HCT116 (cell line): ENCODE data around the gene ATAD2B. TPM values are rescaled to one million over a fixed set of nuclear protein-coding genes. Genes with fewer than 3 reads are reported as not detected.

Experiments
- ATAC-seq: fragments of 200-7000 bp; cut with Tn5 transposase; 2 replicates; pipeline ENCODE4 v1.9.1; 2020; ENCODE audit warnings: mild to moderate bottlenecking, moderate library complexity
- BruUV-seq: library from RNA; stranded (reverse); fragments of 400-500 nt; replicated peaks from 2 replicates; lab custom pipeline; 2021; lab: Mats Ljungman, UMichigan
- CTCF ChIA-PET: fragments of 300-600 bp; sonication (Branson Sonifier 250); formaldehyde crosslinking; loops from one replicate; lab custom pipeline; 2021; ENCODE audit warnings: antibody characterized with exemption; lab: Charles Lee
- POLR2A ChIA-PET: fragments of 300-600, 350-600 bp; sonication (Branson Sonifier 250); formaldehyde crosslinking; loops from one replicate; lab custom pipeline; 2021; ENCODE audit warnings: antibody characterized with exemption; lab: Charles Lee
- RAD21 ChIA-PET, 2 experiments: fragments of 300-600 bp; sonication (Branson Sonifier 250); formaldehyde crosslinking; loops; one replicate each; lab custom pipeline; 2023; ENCODE audit warnings: low total read pairs in 2 of 2; ENCODE audit not compliant: uncharacterized antibody in 2 of 2, unreplicated experiment in 2 of 2, low non-redundant PET in 1 of 2; lab: Charles Lee
- DNase-seq: peaks from one replicate; pipeline ENCODE4 v3.0.0-alpha.2; 2010; ENCODE audit warnings: low read depth, low spot score
- H2AFZ ChIP-seq: fragments of 200-600 bp; shearing (Covaris generic), sonication (generic); 2 replicates; pipeline ENCODE4 v1.6.1; 2017; ENCODE audit warnings: low read depth, mixed run types, mixed read lengths, antibody characterized with exemption, low read length; ENCODE audit not compliant: poor library complexity, severe bottlenecking
- H3K27ac ChIP-seq: 2 replicates; pipeline ENCODE4 v1.5.1; 2012; ENCODE audit warnings: low read depth, low read length
- H3K27me3 ChIP-seq: fragments of 200-600 bp; sonication (generic); 2 replicates; pipeline ENCODE4 v1.6.1; 2016; ENCODE audit warnings: mixed run types, low read length, mixed read lengths; ENCODE audit not compliant: insufficient read depth
- H3K36me3 ChIP-seq, 2 experiments: fragments of 200-500 bp in 1 of 2; fragments of 200-600 bp in 1 of 2; sonication (Bioruptor generic) in 1 of 2; sonication (generic) in 1 of 2; 2 replicates each; pipeline versions ENCODE4 v1.5.1 to v1.6.1; 2014 to 2016; ENCODE audit warnings: low read length in 2 of 2, inconsistent platforms in 1 of 2, mixed read lengths in 1 of 2, mixed run types in 1 of 2; ENCODE audit not compliant: insufficient read depth in 2 of 2, control insufficient read depth in 1 of 2
- H3K4me1 ChIP-seq, 2 experiments: fragments of 200-600 bp in 1 of 2; sonication (generic) in 1 of 2; 2 replicates each; pipeline versions ENCODE4 v1.5.1 to v1.6.1; 2012 to 2017; ENCODE audit warnings: low read length in 2 of 2, inconsistent platforms in 1 of 2, mild to moderate bottlenecking in 1 of 2, mixed read lengths in 1 of 2, mixed run types in 1 of 2, moderate library complexity in 1 of 2; ENCODE audit not compliant: insufficient read depth in 2 of 2, control insufficient read depth in 1 of 2
- H3K4me2 ChIP-seq: fragments of 200-600 bp; sonication (generic); 2 replicates; pipeline ENCODE4 v1.6.1; 2017; ENCODE audit warnings: mixed run types, low read length, mixed read lengths
- H3K4me3 ChIP-seq, 2 experiments: fragments of 200-600 bp in 1 of 2; sonication (generic) in 1 of 2; replicated peaks in 1 of 2; 2 replicates each; pipeline ENCODE4 v1.5.1; 2011 to 2016; ENCODE audit warnings: low read length in 2 of 2, control low read depth in 1 of 2, low read depth in 1 of 2, mild to moderate bottlenecking in 1 of 2, mixed read lengths in 1 of 2, mixed run types in 1 of 2
- H3K79me2 ChIP-seq: fragments of 200-600 bp; sonication (generic); 2 replicates; pipeline ENCODE4 v1.6.1; 2017; ENCODE audit warnings: mild to moderate bottlenecking, mixed run types, low read length, moderate library complexity, mixed read lengths; ENCODE audit not compliant: insufficient read depth
- H3K9ac ChIP-seq: fragments of 200-600 bp; sonication (generic); 2 replicates; pipeline ENCODE4 v1.6.1; 2016; ENCODE audit warnings: low read length, mixed read lengths
- H3K9me2 ChIP-seq: fragments of 200-600 bp; sonication (generic), shearing (Covaris generic); 2 replicates; pipeline ENCODE4 v1.6.1; 2017; ENCODE audit warnings: mixed run types, mild to moderate bottlenecking, moderate library complexity; ENCODE audit not compliant: insufficient read depth
- H3K9me3 ChIP-seq, 2 experiments: fragments of 200-500 bp in 1 of 2; fragments of 200-600 bp in 1 of 2; sonication (Bioruptor generic) in 1 of 2; sonication (generic) in 1 of 2; 2 replicates each; pipeline ENCODE4 v1.6.1; 2014 to 2017; ENCODE audit warnings: low read length in 2 of 2, mixed read lengths in 2 of 2, inconsistent platforms in 1 of 2, low read depth in 1 of 2, mild to moderate bottlenecking in 1 of 2, mixed run types in 1 of 2, moderate library complexity in 1 of 2; ENCODE audit not compliant: control insufficient read depth in 1 of 2, insufficient read depth in 1 of 2
- H4K20me1 ChIP-seq: fragments of 200-600 bp; sonication (generic), shearing (Covaris generic); 2 replicates; pipeline ENCODE4 v1.6.1; 2017; ENCODE audit warnings: mixed run types, mild to moderate bottlenecking, moderate library complexity; ENCODE audit not compliant: insufficient read depth
- CBX3 ChIP-seq: IDR thresholded peaks from 2 replicates; pipeline ENCODE4 v1.6.1; 2012; ENCODE audit warnings: low read depth
- CEBPB ChIP-seq: IDR thresholded peaks from 2 replicates; pipeline ENCODE4 v1.6.1; 2012; ENCODE audit warnings: low read depth
- EZH2 ChIP-seq: fragments of 200-600 bp; sonication (generic); IDR thresholded peaks from 2 replicates; pipeline ENCODE4 v1.6.1; 2017; ENCODE audit warnings: antibody characterized with exemption, mixed run types
- EZH2phosphoT487 ChIP-seq: fragments of 200-600 bp; IDR thresholded peaks from 2 replicates; pipeline ENCODE4 v1.6.1; 2018; ENCODE audit warnings: antibody characterized with exemption, borderline replicate concordance
- RAD21 ChIP-seq: IDR thresholded peaks from 2 replicates; pipeline ENCODE4 v1.6.1; 2012; ENCODE audit warnings: low read depth, mild to moderate bottlenecking
- YY1 ChIP-seq: IDR thresholded peaks from 2 replicates; pipeline ENCODE4 v1.6.1; 2011; ENCODE audit warnings: low read length, low read depth, moderate library complexity, mild to moderate bottlenecking; ENCODE audit not compliant: insufficient replicate concordance; ENCODE audit errors: extremely low read depth
- ZFX ChIP-seq: fragments of 450-650 bp; IDR thresholded peaks from 2 replicates; pipeline ENCODE4 v1.6.1; 2017
- ZNF274 ChIP-seq: fragments of 200-500 bp; sonication (Bioruptor generic); IDR thresholded peaks from 2 replicates; pipeline ENCODE4 v1.6.1; 2014; ENCODE audit warnings: mild to moderate bottlenecking, low read depth, low read length, inconsistent platforms
- intact Hi-C: fragments of 100-400 bp; cut with micrococcal nuclease; formaldehyde crosslinking; loops from 2 replicates; pipeline ENCODE4 v1.10.0; 2022
- total RNA-seq: library from RNA; stranded (reverse); gene quantifications from one replicate; pipeline ENCODE4 v1.2.1, GENCODE V29; 2021; ENCODE audit not compliant: unreplicated experiment
- TF ChIP-seq, protein P1 (sequence below), 3 experiments: fragments of 200-600 bp in 1 of 3; sonication (generic) in 1 of 3; IDR thresholded peaks in 2 of 3; conservative IDR thresholded peaks in 1 of 3; 2 replicates each; pipeline ENCODE4 v1.5.1; 2012 to 2017; ENCODE audit warnings: low read depth in 2 of 3, low read length in 2 of 3, antibody characterized with exemption in 1 of 3, borderline replicate concordance in 1 of 3, control low read depth in 1 of 3, mild to moderate bottlenecking in 1 of 3, mixed read lengths in 1 of 3, mixed run types in 1 of 3, moderate library complexity in 1 of 3; ENCODE audit not compliant: insufficient read depth in 1 of 3
- TF ChIP-seq, protein P2 (sequence below): IDR thresholded peaks from 2 replicates; pipeline ENCODE4 v1.6.1; 2012
- TF ChIP-seq, protein P3 (sequence below): IDR thresholded peaks from 2 replicates; pipeline ENCODE4 v1.6.1; 2012; ENCODE audit warnings: low read depth
- TF ChIP-seq, protein P4 (sequence below): IDR thresholded peaks from 2 replicates; pipeline ENCODE4 v1.6.1; 2011; ENCODE audit warnings: mild to moderate bottlenecking, low read length, moderate library complexity; ENCODE audit not compliant: insufficient replicate concordance; ENCODE audit errors: extremely low read depth

ATAD2B gene
- total RNA-seq, 1 experiment from 2014 or later: 9.6 TPM

DNA sequence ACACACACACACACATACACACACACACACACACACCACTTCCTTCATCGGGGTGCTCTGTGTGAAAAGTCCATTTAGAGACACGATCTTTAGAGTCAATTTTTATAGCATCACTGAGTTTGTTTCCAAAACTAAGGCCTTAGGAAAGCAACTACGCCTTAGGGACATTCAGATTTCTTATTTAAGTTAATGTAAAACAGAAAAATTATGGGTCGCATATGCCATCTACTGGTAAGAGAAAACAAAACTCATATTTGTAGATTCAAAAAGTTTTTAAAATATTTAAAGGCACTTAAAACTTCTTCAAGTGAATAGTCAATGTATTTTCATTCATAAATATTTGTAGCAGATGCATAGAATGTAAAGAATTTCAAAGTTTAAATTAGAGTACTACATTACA is 166.2 kb downstream of the ATAD2B start:
- no peak for ATAC-seq
- no peaks in the 10 kb centered on the region for H3K79me2 ChIP-seq

More for the DNA sequence above, 166.2 kb downstream of the ATAD2B start:
- ChIA-PET CTCF (no interaction called here), RAD21 (interaction anchor here in 1 of 2 experiments (0.7 kb wide), 1 partner anchor 252 kb away, joined by 3 read pairs; no protein-coding TSS in a partner anchor), POLR2A (no interaction called here)
- H3K4me2 ChIP-seq: no peak overlapping the region
- no peak overlapping the region for H3K4me3 ChIP-seq
- H3K9ac ChIP-seq: no peak overlapping the region
- H4K20me1 ChIP-seq: no peaks in the 10 kb centered on the region
- no peaks in the 10 kb centered on the region for H3K27me3 ChIP-seq
- H3K27ac ChIP-seq: no peak overlapping the region
- TF ChIP-seq ZNF274: no peak
- no peak for TF ChIP-seq CEBPB
- TF ChIP-seq, protein P1, sequence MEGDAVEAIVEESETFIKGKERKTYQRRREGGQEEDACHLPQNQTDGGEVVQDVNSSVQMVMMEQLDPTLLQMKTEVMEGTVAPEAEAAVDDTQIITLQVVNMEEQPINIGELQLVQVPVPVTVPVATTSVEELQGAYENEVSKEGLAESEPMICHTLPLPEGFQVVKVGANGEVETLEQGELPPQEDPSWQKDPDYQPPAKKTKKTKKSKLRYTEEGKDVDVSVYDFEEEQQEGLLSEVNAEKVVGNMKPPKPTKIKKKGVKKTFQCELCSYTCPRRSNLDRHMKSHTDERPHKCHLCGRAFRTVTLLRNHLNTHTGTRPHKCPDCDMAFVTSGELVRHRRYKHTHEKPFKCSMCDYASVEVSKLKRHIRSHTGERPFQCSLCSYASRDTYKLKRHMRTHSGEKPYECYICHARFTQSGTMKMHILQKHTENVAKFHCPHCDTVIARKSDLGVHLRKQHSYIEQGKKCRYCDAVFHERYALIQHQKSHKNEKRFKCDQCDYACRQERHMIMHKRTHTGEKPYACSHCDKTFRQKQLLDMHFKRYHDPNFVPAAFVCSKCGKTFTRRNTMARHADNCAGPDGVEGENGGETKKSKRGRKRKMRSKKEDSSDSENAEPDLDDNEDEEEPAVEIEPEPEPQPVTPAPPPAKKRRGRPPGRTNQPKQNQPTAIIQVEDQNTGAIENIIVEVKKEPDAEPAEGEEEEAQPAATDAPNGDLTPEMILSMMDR (IDR thresholded peaks at IDR 0.05 in 2 of 3, conservative IDR thresholded peaks at IDR 0.05 in 1 of 3; ENCODE audit: borderline replicate concordance in 1 of 3, insufficient read depth in 1 of 3, low read depth in 2 of 3, low read length in 2 of 3): peak; percentile 10 to 45 (median 15); a peak in 2 of 6 replicates
- TF ChIP-seq EZH2phosphoT487: no peak
- TF ChIP-seq CBX3: no peak
- TF ChIP-seq RAD21: peak; percentile 44
- TF ChIP-seq, protein P2, sequence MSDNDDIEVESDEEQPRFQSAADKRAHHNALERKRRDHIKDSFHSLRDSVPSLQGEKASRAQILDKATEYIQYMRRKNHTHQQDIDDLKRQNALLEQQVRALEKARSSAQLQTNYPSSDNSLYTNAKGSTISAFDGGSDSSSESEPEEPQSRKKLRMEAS: no peak
- TF ChIP-seq EZH2: no peak
- no peak for TF ChIP-seq ZFX
- no peak for TF ChIP-seq YY1
- TF ChIP-seq, protein P3, sequence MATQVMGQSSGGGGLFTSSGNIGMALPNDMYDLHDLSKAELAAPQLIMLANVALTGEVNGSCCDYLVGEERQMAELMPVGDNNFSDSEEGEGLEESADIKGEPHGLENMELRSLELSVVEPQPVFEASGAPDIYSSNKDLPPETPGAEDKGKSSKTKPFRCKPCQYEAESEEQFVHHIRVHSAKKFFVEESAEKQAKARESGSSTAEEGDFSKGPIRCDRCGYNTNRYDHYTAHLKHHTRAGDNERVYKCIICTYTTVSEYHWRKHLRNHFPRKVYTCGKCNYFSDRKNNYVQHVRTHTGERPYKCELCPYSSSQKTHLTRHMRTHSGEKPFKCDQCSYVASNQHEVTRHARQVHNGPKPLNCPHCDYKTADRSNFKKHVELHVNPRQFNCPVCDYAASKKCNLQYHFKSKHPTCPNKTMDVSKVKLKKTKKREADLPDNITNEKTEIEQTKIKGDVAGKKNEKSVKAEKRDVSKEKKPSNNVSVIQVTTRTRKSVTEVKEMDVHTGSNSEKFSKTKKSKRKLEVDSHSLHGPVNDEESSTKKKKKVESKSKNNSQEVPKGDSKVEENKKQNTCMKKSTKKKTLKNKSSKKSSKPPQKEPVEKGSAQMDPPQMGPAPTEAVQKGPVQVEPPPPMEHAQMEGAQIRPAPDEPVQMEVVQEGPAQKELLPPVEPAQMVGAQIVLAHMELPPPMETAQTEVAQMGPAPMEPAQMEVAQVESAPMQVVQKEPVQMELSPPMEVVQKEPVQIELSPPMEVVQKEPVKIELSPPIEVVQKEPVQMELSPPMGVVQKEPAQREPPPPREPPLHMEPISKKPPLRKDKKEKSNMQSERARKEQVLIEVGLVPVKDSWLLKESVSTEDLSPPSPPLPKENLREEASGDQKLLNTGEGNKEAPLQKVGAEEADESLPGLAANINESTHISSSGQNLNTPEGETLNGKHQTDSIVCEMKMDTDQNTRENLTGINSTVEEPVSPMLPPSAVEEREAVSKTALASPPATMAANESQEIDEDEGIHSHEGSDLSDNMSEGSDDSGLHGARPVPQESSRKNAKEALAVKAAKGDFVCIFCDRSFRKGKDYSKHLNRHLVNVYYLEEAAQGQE: no peak
- TF ChIP-seq, protein P4, sequence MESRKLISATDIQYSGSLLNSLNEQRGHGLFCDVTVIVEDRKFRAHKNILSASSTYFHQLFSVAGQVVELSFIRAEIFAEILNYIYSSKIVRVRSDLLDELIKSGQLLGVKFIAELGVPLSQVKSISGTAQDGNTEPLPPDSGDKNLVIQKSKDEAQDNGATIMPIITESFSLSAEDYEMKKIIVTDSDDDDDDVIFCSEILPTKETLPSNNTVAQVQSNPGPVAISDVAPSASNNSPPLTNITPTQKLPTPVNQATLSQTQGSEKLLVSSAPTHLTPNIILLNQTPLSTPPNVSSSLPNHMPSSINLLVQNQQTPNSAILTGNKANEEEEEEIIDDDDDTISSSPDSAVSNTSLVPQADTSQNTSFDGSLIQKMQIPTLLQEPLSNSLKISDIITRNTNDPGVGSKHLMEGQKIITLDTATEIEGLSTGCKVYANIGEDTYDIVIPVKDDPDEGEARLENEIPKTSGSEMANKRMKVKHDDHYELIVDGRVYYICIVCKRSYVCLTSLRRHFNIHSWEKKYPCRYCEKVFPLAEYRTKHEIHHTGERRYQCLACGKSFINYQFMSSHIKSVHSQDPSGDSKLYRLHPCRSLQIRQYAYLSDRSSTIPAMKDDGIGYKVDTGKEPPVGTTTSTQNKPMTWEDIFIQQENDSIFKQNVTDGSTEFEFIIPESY: no peak
- TF ChIP-seq, all 23 proteins: peak for 2
- Histone ChIP-seq H3K9me3 (no peaks in the 10 kb centered on the region), H2AFZ (no peak overlapping the region), H3K4me1 (peaks cover 0 to 10% of the 10 kb centered on the region in 2 experiments; a peak in 2 of 4 replicates), H3K9me2 (no peaks in the 10 kb centered on the region), H3K36me3 (no peaks in the 10 kb centered on the region)
- BruUV-seq: no TSS peak
- intact Hi-C loops: loop anchor here (2.0 kb wide), 1 partner anchor 562 kb away; no protein-coding TSS in a partner anchor
- DNase-seq: peak; percentile 18
